Measurements from ENCODE around the gene CHAF1B. TPM values are rescaled to one million over a fixed set of nuclear protein-coding genes. Genes with fewer than 3 reads are reported as not detected.

The CHAF1B gene
- total and polyA plus RNA-seq, 9 of the 15 experiments (the other 6 are each of a cell fraction or from before 2014, with no cell fraction given): 7.5 to 36.8 (median 21.0) TPM

- TF ChIP-seq ZNF407 (IDR thresholded peaks at IDR 0.05; ENCODE audit: low read depth) (no peak), NR4A1 (CRISPR knock-in tag; IDR thresholded peaks at IDR 0.05) (no peak), NR4A1 (tag; IDR thresholded peaks at IDR 0.05) (peak; percentile 57; the same call in 1 of the 2 replicates), HOMEZ (CRISPR knock-in tag; IDR thresholded peaks at IDR 0.05) (no peak), ZFP36 (IDR thresholded peaks at IDR 0.05; ENCODE audit: low read depth, low read length, partially characterized antibody) (peak; percentile 93), ARID3A (IDR thresholded peaks at IDR 0.05; ENCODE audit: borderline replicate concordance, low read depth, low read length) (peak; percentile 66; the same call in 1 of the 2 replicates), PTTG1 (tag; IDR thresholded peaks at IDR 0.05; ENCODE audit: low read depth) (no peak), MTA2 (IDR thresholded peaks at IDR 0.05; ENCODE audit: low read depth) (peak; percentile 93), TBP (optimal IDR thresholded peaks at IDR 0.05; ENCODE audit: low read depth, low read length) (peak; percentile 98), CXXC5 (CRISPR knock-in tag; IDR thresholded peaks at IDR 0.05) (peak; percentile 100), PATZ1 (CRISPR knock-in tag; IDR thresholded peaks at IDR 0.05; ENCODE audit: borderline replicate concordance) (no peak), HIVEP1 (CRISPR knock-in tag; IDR thresholded peaks at IDR 0.05) (no peak), BACH1 (tag; IDR thresholded peaks at IDR 0.05) (peak; percentile 49; the same call in 1 of the 2 replicates), NFXL1 (CRISPR knock-in tag; IDR thresholded peaks at IDR 0.05) (no peak), SNRNP70 (optimal IDR thresholded peaks at IDR 0.05; ENCODE audit: low read depth, low read length) (no peak)
Observed at GRCh38 chr21:36429947-36430546, 44.9 kb downstream of the CHAF1B start (continued).
